Measurements from ENCODE around the gene CPNE6.

GRCh38 chr14:24052656-24053547 lies 18.5 kb upstream of the CPNE6 start:
- TF ChIP-seq CSDC2 (CRISPR knock-in tag; IDR thresholded peaks at IDR 0.05), result no peak
- TF ChIP-seq TOX (CRISPR knock-in tag; IDR thresholded peaks at IDR 0.05; ENCODE audit: borderline replicate concordance), result no peak
- no peak for TF ChIP-seq ARNTL (CRISPR knock-in tag; IDR thresholded peaks at IDR 0.05; ENCODE audit: borderline replicate concordance, low read depth)
- no peak for TF ChIP-seq ESRRG (CRISPR knock-in tag; IDR thresholded peaks at IDR 0.05)
- TF ChIP-seq ZNF565 (CRISPR knock-in tag; conservative IDR thresholded peaks at IDR 0.05; ENCODE audit: low read depth), result no peak
- no peak for TF ChIP-seq ZFP30 (CRISPR knock-in tag; IDR thresholded peaks at IDR 0.05)
- no peak for TF ChIP-seq RARB (CRISPR knock-in tag; IDR thresholded peaks at IDR 0.05)
- no peak for TF ChIP-seq ZNF70 (CRISPR knock-in tag; IDR thresholded peaks at IDR 0.05)
- no peak for TF ChIP-seq CREB5 (CRISPR knock-in tag; IDR thresholded peaks at IDR 0.05; ENCODE audit: low read depth)

Data from SK-N-SH treated with all-trans-retinoic acid at 6 μM for 48 hours (cell line).